Endothelial cell of umbilical vein (primary cell): ENCODE measurements around the gene B9D2. TPM values are rescaled to one million over a fixed set of nuclear protein-coding genes. Genes with fewer than 3 reads are reported as not detected.

ENCODE experiments used
- BruUV-seq: library from RNA; stranded (reverse); fragments of 400-500 nt; replicated peaks from 2 replicates; lab custom pipeline; 2021; lab: Mats Ljungman, UMichigan
- CTCF ChIA-PET: fragments of 300-600, 350-600 bp; sonication (Branson Sonifier 250); formaldehyde crosslinking; loops from one replicate; lab custom pipeline; 2021; ENCODE audit warnings: antibody characterized with exemption, inconsistent platforms; lab: Charles Lee
- POLR2A ChIA-PET: fragments of 300-600, 350-600 bp; sonication (Branson Sonifier 250); formaldehyde crosslinking; loops from one replicate; lab custom pipeline; 2021; ENCODE audit warnings: antibody characterized with exemption, inconsistent platforms; lab: Charles Lee
- DNase-seq: peaks from one replicate; pipeline ENCODE4 v3.0.0-alpha.2; 2011; ENCODE audit warnings: low read depth, low spot score
- FAIRE-seq: peaks from 2 replicates; lab custom pipeline; 2011; peaks lifted over from hg19 to GRCh38; lab: Jason Lieb, UNC
- H2AFZ ChIP-seq: 2 replicates; pipeline ENCODE4 v1.6.0; 2012; ENCODE audit warnings: low read depth, low read length, control low read depth, inconsistent platforms
- H3K27ac ChIP-seq: 2 replicates; pipeline ENCODE4 v1.5.1; 2011; ENCODE audit warnings: low read depth, mild to moderate bottlenecking, control low read depth, low read length, moderate library complexity; ENCODE audit not compliant: insufficient read depth
- H3K27me3 ChIP-seq, 2 experiments: 2 replicates each; pipeline versions ENCODE4 v1.6.0 to v1.6.1; 2011; ENCODE audit warnings: low read length in 2 of 2, mixed read lengths in 1 of 2; ENCODE audit not compliant: control insufficient read depth in 2 of 2, insufficient read depth in 2 of 2
- H3K36me3 ChIP-seq, 2 experiments: 2 replicates in 1 of 2; 3 replicates in 1 of 2; pipeline ENCODE4 v1.5.1; 2011; ENCODE audit warnings: low read length in 2 of 2, mild to moderate bottlenecking in 1 of 2, moderate library complexity in 1 of 2; ENCODE audit not compliant: control insufficient read depth in 2 of 2, insufficient read depth in 2 of 2; ENCODE audit errors: extremely low read depth in 1 of 2
- H3K4me1 ChIP-seq: 3 replicates; pipeline ENCODE4 v1.5.1; 2011; ENCODE audit warnings: mild to moderate bottlenecking, low read length; ENCODE audit not compliant: control insufficient read depth, insufficient read depth; ENCODE audit errors: extremely low read depth
- H3K4me2 ChIP-seq: 2 replicates; pipeline ENCODE4 v1.6.1; 2011; ENCODE audit warnings: low read length, control low read depth, mixed read lengths; ENCODE audit not compliant: insufficient read depth
- H3K4me3 ChIP-seq, 3 experiments: fragments of 200-600 bp in 1 of 3; sonication (generic), shearing (Covaris generic) in 1 of 3; replicated peaks in 1 of 3; 2 replicates each; pipeline ENCODE4 v1.5.1; 2011 to 2016; ENCODE audit warnings: control low read depth in 3 of 3, low read length in 3 of 3, mild to moderate bottlenecking in 2 of 3, inconsistent platforms in 1 of 3, low read depth in 1 of 3, moderate library complexity in 1 of 3; ENCODE audit not compliant: insufficient read depth in 1 of 3
- H3K79me2 ChIP-seq: 2 replicates; pipeline ENCODE4 v1.6.0; 2012; ENCODE audit warnings: low read length, inconsistent platforms; ENCODE audit not compliant: control insufficient read depth, insufficient read depth
- H3K9ac ChIP-seq: replicated peaks from 2 replicates; pipeline ENCODE3; 2011; ENCODE audit warnings: low read length, control low read depth; ENCODE audit not compliant: insufficient read depth; ENCODE audit errors: extremely low read depth
- H3K9me1 ChIP-seq: replicated peaks from 3 replicates; pipeline ENCODE4 v1.6.0; 2011; ENCODE audit warnings: mild to moderate bottlenecking, low read length; ENCODE audit not compliant: control insufficient read depth, insufficient read depth; ENCODE audit errors: extremely low read depth
- H3K9me3 ChIP-seq: replicated peaks from 2 replicates; pipeline ENCODE4 v1.5.1; 2012; ENCODE audit warnings: low read length, inconsistent platforms; ENCODE audit not compliant: control insufficient read depth, insufficient read depth
- H4K20me1 ChIP-seq: replicated peaks from 2 replicates; pipeline ENCODE3; 2011; ENCODE audit warnings: mild to moderate bottlenecking, low read length; ENCODE audit not compliant: control insufficient read depth, insufficient read depth; ENCODE audit errors: extremely low read depth
- EZH2 ChIP-seq: IDR thresholded peaks from 2 replicates; pipeline ENCODE4 v1.6.1; 2012; ENCODE audit warnings: borderline replicate concordance, low read depth, mild to moderate bottlenecking, moderate library complexity, low read length, inconsistent platforms; ENCODE audit not compliant: severe bottlenecking
- GATA2 ChIP-seq: IDR thresholded peaks from 2 replicates; pipeline ENCODE4 v1.7.0; 2011; ENCODE audit warnings: low read depth, mild to moderate bottlenecking, moderate library complexity, mixed read lengths, low read length; ENCODE audit not compliant: insufficient read length, insufficient read depth
- MAX ChIP-seq: IDR thresholded peaks from 2 replicates; pipeline ENCODE4 v1.6.1; 2011; ENCODE audit not compliant: insufficient read depth, insufficient read length
- MYC ChIP-seq: IDR thresholded peaks from one replicate; pipeline ENCODE4 v1.6.1; 2011; ENCODE audit warnings: mild to moderate bottlenecking, low read depth, low read length
- POLR2A ChIP-seq: IDR thresholded peaks from 2 replicates; pipeline ENCODE4 v1.6.1; 2012; ENCODE audit warnings: low read depth, mild to moderate bottlenecking, control low read depth, low read length
- POLR2AphosphoS5 ChIP-seq: IDR thresholded peaks from 2 replicates; pipeline ENCODE4 v1.6.1; 2012; ENCODE audit warnings: low read depth, mild to moderate bottlenecking, control low read depth, low read length, moderate library complexity; ENCODE audit not compliant: insufficient read depth
- dilution Hi-C: fragments of 300-500 bp; cut with MboI; formaldehyde crosslinking; loops from one replicate; pipeline ENCODE4 v1.15.0; 2019; ENCODE audit warnings: low sequenced_read_pairs; ENCODE audit not compliant: extremely low pct_ligation_motif_present
- intact Hi-C: fragments of 100-400 bp; cut with micrococcal nuclease; formaldehyde crosslinking; loops from one replicate; pipeline ENCODE4 v1.10.0; 2022
- polyA plus RNA-seq, 4 experiments: library from polyadenylated mRNA; depleted of rRNA in 3 of 4; stranded (reverse) in 3 of 4; unstranded in 1 of 4; fragments of >200 nt; gene quantifications; 2 replicates each; pipeline versions ENCODE4 v1.2.1 to v1.2.3, GENCODE V29; 2011 to 2012; ENCODE audit warnings: missing spikeins in 1 of 4
- total RNA-seq: library from RNA; stranded (reverse); gene quantifications from 2 replicates; pipeline ENCODE4 v1.2.3, GENCODE V29; 2021

B9D2 gene
- total and polyA plus RNA-seq, 2 donors (not counting 3 experiments of a cell fraction or from before 2014, with no cell fraction given) = 12.2 to 23.9 TPM

- Histone ChIP-seq H3K27ac (peak within 1 kb of the TSS; percentile 93), H3K9ac (peak within 1 kb of the TSS; percentile 94), H3K4me3 (peak within 1 kb of the TSS; percentile 79 to 95 (median 81)), H3K9me3 (no peaks in the 10 kb centered on the region), H3K4me1 (peaks cover 29% of the 10 kb centered on the region), H4K20me1 (no peaks in the 10 kb centered on the region), H3K79me2 (peaks cover 6% of the 10 kb centered on the region), H3K27me3 (no peaks in the 10 kb centered on the region), H2AFZ (peak within 1 kb of the TSS; percentile 71), H3K9me1 (no peaks in the 10 kb centered on the region), H3K36me3 (no peaks in the 10 kb centered on the region), H3K4me2 (peak within 1 kb of the TSS; percentile 82)
- intact Hi-C loops (loop anchor here (1.0 to 2.0 kb wide), 6 partner anchors 19 to 75 kb away; partner anchors contain the start of genes B3GNT8, B9D2 and DMAC2), dilution Hi-C loops (no loop called here)
- BruUV-seq = TSS peak; percentile 55
- ChIA-PET CTCF (no interaction called here), POLR2A (no interaction called here)
- TF ChIP-seq MYC (peak; percentile 97), MAX (peak; percentile 100), GATA2 (no peak), EZH2 (no peak), POLR2AphosphoS5 (peak; percentile 61), POLR2A (peak; percentile 43)
- peak; percentile 99 for FAIRE-seq
- DNase-seq = peak; percentile 100
Measured at GRCh38 chr19:41397086-41398049, 33.4 kb upstream of the B9D2 start, which contains the start of the genes BCKDHA and EXOSC5. BCKDHA (plus strand) TSS chr19:41397818; CDS start chr19:41397828, 10 bp downstream. EXOSC5 (minus strand) TSS chr19:41397359; CDS start chr19:41397328, 31 bp downstream.
